C4-2B (cell line): ENCODE data around the gene HSH2D.

Source experiments
- ZFX ChIP-seq: fragments of 450-650 bp; IDR thresholded peaks from 2 replicates; pipeline ENCODE4 v1.6.1; 2017
- TF ChIP-seq, protein P1 (sequence below): fragments of 450-650 bp; conservative IDR thresholded peaks from 2 replicates; pipeline ENCODE4 v1.5.1; 2017; ENCODE audit warnings: mild to moderate bottlenecking

DNA sequence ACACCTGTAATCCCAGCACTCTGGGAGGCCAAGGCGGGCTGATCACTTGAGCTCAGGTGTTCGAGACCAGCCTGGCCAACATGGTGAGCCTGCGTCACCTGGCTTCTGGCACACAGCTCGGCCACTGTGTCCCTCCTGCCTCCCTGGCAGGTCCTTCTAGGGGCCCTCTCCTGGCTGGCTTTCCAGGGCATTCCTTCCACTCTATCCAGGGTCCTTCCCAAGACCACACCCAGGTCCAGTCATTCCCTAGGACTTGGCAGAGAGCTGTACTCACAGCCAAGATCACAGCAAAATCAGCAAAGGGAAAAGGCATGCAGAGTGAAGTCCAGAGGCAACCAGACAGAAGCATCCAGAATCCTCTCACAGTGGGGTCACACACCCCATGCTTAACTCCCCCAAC, 9.7 kb upstream of the HSH2D start:
- TF ChIP-seq, protein P1, sequence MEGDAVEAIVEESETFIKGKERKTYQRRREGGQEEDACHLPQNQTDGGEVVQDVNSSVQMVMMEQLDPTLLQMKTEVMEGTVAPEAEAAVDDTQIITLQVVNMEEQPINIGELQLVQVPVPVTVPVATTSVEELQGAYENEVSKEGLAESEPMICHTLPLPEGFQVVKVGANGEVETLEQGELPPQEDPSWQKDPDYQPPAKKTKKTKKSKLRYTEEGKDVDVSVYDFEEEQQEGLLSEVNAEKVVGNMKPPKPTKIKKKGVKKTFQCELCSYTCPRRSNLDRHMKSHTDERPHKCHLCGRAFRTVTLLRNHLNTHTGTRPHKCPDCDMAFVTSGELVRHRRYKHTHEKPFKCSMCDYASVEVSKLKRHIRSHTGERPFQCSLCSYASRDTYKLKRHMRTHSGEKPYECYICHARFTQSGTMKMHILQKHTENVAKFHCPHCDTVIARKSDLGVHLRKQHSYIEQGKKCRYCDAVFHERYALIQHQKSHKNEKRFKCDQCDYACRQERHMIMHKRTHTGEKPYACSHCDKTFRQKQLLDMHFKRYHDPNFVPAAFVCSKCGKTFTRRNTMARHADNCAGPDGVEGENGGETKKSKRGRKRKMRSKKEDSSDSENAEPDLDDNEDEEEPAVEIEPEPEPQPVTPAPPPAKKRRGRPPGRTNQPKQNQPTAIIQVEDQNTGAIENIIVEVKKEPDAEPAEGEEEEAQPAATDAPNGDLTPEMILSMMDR: no peak
- no peak for TF ChIP-seq ZFX
